Endothelial cell of umbilical vein (primary cell): ENCODE data around the gene CFI. TPM values are rescaled to one million over a fixed set of nuclear protein-coding genes. Genes with fewer than 3 reads are reported as not detected.

Experiments used
- BruUV-seq: library from RNA; stranded (reverse); fragments of 400-500 nt; replicated peaks from 2 replicates; lab custom pipeline; 2021; lab: Mats Ljungman, UMichigan
- CTCF ChIA-PET: fragments of 300-600, 350-600 bp; sonication (Branson Sonifier 250); formaldehyde crosslinking; loops from one replicate; lab custom pipeline; 2021; ENCODE audit warnings: antibody characterized with exemption, inconsistent platforms; lab: Charles Lee
- POLR2A ChIA-PET: fragments of 300-600, 350-600 bp; sonication (Branson Sonifier 250); formaldehyde crosslinking; loops from one replicate; lab custom pipeline; 2021; ENCODE audit warnings: antibody characterized with exemption, inconsistent platforms; lab: Charles Lee
- DNase-seq: peaks from one replicate; pipeline ENCODE4 v3.0.0-alpha.2; 2011; ENCODE audit warnings: low read depth, low spot score
- FAIRE-seq: peaks from 2 replicates; lab custom pipeline; 2011; peaks lifted over from hg19 to GRCh38; lab: Jason Lieb, UNC
- H2AFZ ChIP-seq: 2 replicates; pipeline ENCODE4 v1.6.0; 2012; ENCODE audit warnings: low read depth, low read length, control low read depth, inconsistent platforms
- H3K27ac ChIP-seq: 2 replicates; pipeline ENCODE4 v1.5.1; 2011; ENCODE audit warnings: low read depth, mild to moderate bottlenecking, control low read depth, low read length, moderate library complexity; ENCODE audit not compliant: insufficient read depth
- H3K27me3 ChIP-seq, 2 experiments: 2 replicates each; pipeline versions ENCODE4 v1.6.0 to v1.6.1; 2011; ENCODE audit warnings: low read length in 2 of 2, mixed read lengths in 1 of 2; ENCODE audit not compliant: control insufficient read depth in 2 of 2, insufficient read depth in 2 of 2
- H3K36me3 ChIP-seq, 2 experiments: 2 replicates in 1 of 2; 3 replicates in 1 of 2; pipeline ENCODE4 v1.5.1; 2011; ENCODE audit warnings: low read length in 2 of 2, mild to moderate bottlenecking in 1 of 2, moderate library complexity in 1 of 2; ENCODE audit not compliant: control insufficient read depth in 2 of 2, insufficient read depth in 2 of 2; ENCODE audit errors: extremely low read depth in 1 of 2
- H3K4me1 ChIP-seq: 3 replicates; pipeline ENCODE4 v1.5.1; 2011; ENCODE audit warnings: mild to moderate bottlenecking, low read length; ENCODE audit not compliant: control insufficient read depth, insufficient read depth; ENCODE audit errors: extremely low read depth
- H3K4me2 ChIP-seq: 2 replicates; pipeline ENCODE4 v1.6.1; 2011; ENCODE audit warnings: low read length, control low read depth, mixed read lengths; ENCODE audit not compliant: insufficient read depth
- H3K4me3 ChIP-seq, 3 experiments: fragments of 200-600 bp in 1 of 3; sonication (generic), shearing (Covaris generic) in 1 of 3; replicated peaks in 1 of 3; 2 replicates each; pipeline ENCODE4 v1.5.1; 2011 to 2016; ENCODE audit warnings: control low read depth in 3 of 3, low read length in 3 of 3, mild to moderate bottlenecking in 2 of 3, inconsistent platforms in 1 of 3, low read depth in 1 of 3, moderate library complexity in 1 of 3; ENCODE audit not compliant: insufficient read depth in 1 of 3
- H3K79me2 ChIP-seq: 2 replicates; pipeline ENCODE4 v1.6.0; 2012; ENCODE audit warnings: low read length, inconsistent platforms; ENCODE audit not compliant: control insufficient read depth, insufficient read depth
- H3K9ac ChIP-seq: replicated peaks from 2 replicates; pipeline ENCODE3; 2011; ENCODE audit warnings: low read length, control low read depth; ENCODE audit not compliant: insufficient read depth; ENCODE audit errors: extremely low read depth
- H3K9me1 ChIP-seq: replicated peaks from 3 replicates; pipeline ENCODE4 v1.6.0; 2011; ENCODE audit warnings: mild to moderate bottlenecking, low read length; ENCODE audit not compliant: control insufficient read depth, insufficient read depth; ENCODE audit errors: extremely low read depth
- H3K9me3 ChIP-seq: replicated peaks from 2 replicates; pipeline ENCODE4 v1.5.1; 2012; ENCODE audit warnings: low read length, inconsistent platforms; ENCODE audit not compliant: control insufficient read depth, insufficient read depth
- H4K20me1 ChIP-seq: replicated peaks from 2 replicates; pipeline ENCODE3; 2011; ENCODE audit warnings: mild to moderate bottlenecking, low read length; ENCODE audit not compliant: control insufficient read depth, insufficient read depth; ENCODE audit errors: extremely low read depth
- CTCF ChIP-seq, 2 donors: IDR thresholded peaks; 1 replicate in 1 of 2; 2 replicates in 1 of 2; pipeline ENCODE4 v1.5.1; 2011; ENCODE audit warnings: low read length in 2 of 2, mild to moderate bottlenecking in 2 of 2, moderate library complexity in 2 of 2, control low read depth in 1 of 2, inconsistent platforms in 1 of 2, low read depth in 1 of 2; ENCODE audit not compliant: insufficient read depth in 1 of 2; ENCODE audit errors: extremely low read depth in 1 of 2
- EZH2 ChIP-seq: IDR thresholded peaks from 2 replicates; pipeline ENCODE4 v1.6.1; 2012; ENCODE audit warnings: borderline replicate concordance, low read depth, mild to moderate bottlenecking, moderate library complexity, low read length, inconsistent platforms; ENCODE audit not compliant: severe bottlenecking
- FOS ChIP-seq: IDR thresholded peaks from 2 replicates; pipeline ENCODE4 v1.6.1; 2011; ENCODE audit warnings: mild to moderate bottlenecking, low read length, moderate library complexity, borderline replicate concordance; ENCODE audit not compliant: insufficient read depth
- GATA2 ChIP-seq: IDR thresholded peaks from 2 replicates; pipeline ENCODE4 v1.7.0; 2011; ENCODE audit warnings: low read depth, mild to moderate bottlenecking, moderate library complexity, mixed read lengths, low read length; ENCODE audit not compliant: insufficient read length, insufficient read depth
- JUN ChIP-seq: IDR thresholded peaks from 2 replicates; pipeline ENCODE4 v1.6.1; 2011; ENCODE audit warnings: borderline replicate concordance, low read depth; ENCODE audit not compliant: insufficient read length, insufficient read depth
- MYC ChIP-seq: IDR thresholded peaks from one replicate; pipeline ENCODE4 v1.6.1; 2011; ENCODE audit warnings: mild to moderate bottlenecking, low read depth, low read length
- POLR2A ChIP-seq: IDR thresholded peaks from 2 replicates; pipeline ENCODE4 v1.6.1; 2012; ENCODE audit warnings: low read depth, mild to moderate bottlenecking, control low read depth, low read length
- POLR2AphosphoS5 ChIP-seq: IDR thresholded peaks from 2 replicates; pipeline ENCODE4 v1.6.1; 2012; ENCODE audit warnings: low read depth, mild to moderate bottlenecking, control low read depth, low read length, moderate library complexity; ENCODE audit not compliant: insufficient read depth
- dilution Hi-C: fragments of 300-500 bp; cut with MboI; formaldehyde crosslinking; loops from one replicate; pipeline ENCODE4 v1.15.0; 2019; ENCODE audit warnings: low sequenced_read_pairs; ENCODE audit not compliant: extremely low pct_ligation_motif_present
- intact Hi-C: fragments of 100-400 bp; cut with micrococcal nuclease; formaldehyde crosslinking; loops from one replicate; pipeline ENCODE4 v1.10.0; 2022
- polyA plus RNA-seq, 4 experiments: library from polyadenylated mRNA; depleted of rRNA in 3 of 4; stranded (reverse) in 3 of 4; unstranded in 1 of 4; fragments of >200 nt; gene quantifications; 2 replicates each; pipeline versions ENCODE4 v1.2.1 to v1.2.3, GENCODE V29; 2011 to 2012; ENCODE audit warnings: missing spikeins in 1 of 4
- total RNA-seq: library from RNA; stranded (reverse); gene quantifications from 2 replicates; pipeline ENCODE4 v1.2.3, GENCODE V29; 2021
- TF ChIP-seq, protein P1 (sequence below): IDR thresholded peaks from 2 replicates; pipeline ENCODE4 v1.6.1; 2011; ENCODE audit not compliant: insufficient read depth, insufficient read length

Gene CFI
- total and polyA plus RNA-seq, 2 donors (not counting 3 experiments of a cell fraction or from before 2014, with no cell fraction given) = 10.0 to 21.4 TPM

DNA sequence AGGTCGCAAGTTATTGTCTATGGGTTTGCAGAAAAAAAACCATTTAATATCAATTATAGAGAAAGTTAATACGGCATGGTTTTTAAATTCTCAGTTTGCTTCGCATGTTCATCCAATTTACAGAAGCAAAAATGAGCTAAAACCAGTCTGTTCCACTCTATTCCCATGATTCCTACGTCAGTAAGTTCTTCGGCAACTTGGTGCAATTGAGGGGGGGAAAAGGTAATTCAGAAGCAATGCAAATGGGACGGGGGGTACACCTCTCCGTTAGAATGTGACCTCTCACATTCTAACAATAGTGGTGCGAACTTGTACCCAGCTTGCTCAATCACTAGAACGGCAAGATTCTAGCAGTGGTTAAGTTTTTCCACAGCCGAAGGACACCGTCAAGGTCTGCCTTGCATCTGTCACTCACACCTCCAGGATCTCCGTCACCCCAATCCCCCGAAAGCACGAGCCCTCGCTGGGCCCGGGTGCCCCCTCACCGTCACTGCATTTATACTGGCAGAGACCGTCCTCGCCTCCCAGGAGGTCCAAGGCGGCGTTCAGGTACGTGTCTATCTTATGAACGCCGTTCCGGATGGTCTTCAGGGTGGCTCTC, 72.6 kb downstream of the CFI start:
- Histone ChIP-seq H3K9ac (peak overlapping the region; percentile 45), H3K27ac (no peak overlapping the region), H3K27me3 (no peaks in the 10 kb centered on the region), H3K36me3 (no peaks in the 10 kb centered on the region), H4K20me1 (no peaks in the 10 kb centered on the region), H3K4me2 (peak overlapping the region; percentile 93), H3K4me1 (peaks cover 9% of the 10 kb centered on the region), H3K4me3 (peak overlapping the region; percentile 53 to 92 (median 73)), H2AFZ (peak overlapping the region; percentile 99), H3K9me3 (no peaks in the 10 kb centered on the region), H3K9me1 (no peaks in the 10 kb centered on the region), H3K79me2 (no peaks in the 10 kb centered on the region)
- ChIA-PET CTCF (interaction anchor here (0.6 to 2.1 kb wide), 6 partner anchors 26 to 302 kb away, joined by 3 to 8 read pairs (median 4); partner anchors contain the start of genes CASP6 and SEC24B), POLR2A (interaction anchor here (0.8 kb wide), 1 partner anchor 25 kb away, joined by 3 read pairs; no protein-coding TSS in a partner anchor)
- intact Hi-C loops (no loop called here), dilution Hi-C loops (no loop called here)
- TSS peak; percentile 27 for BruUV-seq
- DNase-seq (peak; percentile 43), FAIRE-seq (peak; percentile 52)
- TF ChIP-seq POLR2A = no peak
- no peak for TF ChIP-seq GATA2
- TF ChIP-seq FOS = no peak
- TF ChIP-seq, protein P1, sequence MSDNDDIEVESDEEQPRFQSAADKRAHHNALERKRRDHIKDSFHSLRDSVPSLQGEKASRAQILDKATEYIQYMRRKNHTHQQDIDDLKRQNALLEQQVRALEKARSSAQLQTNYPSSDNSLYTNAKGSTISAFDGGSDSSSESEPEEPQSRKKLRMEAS = no peak
- no peak for TF ChIP-seq POLR2AphosphoS5
- TF ChIP-seq MYC = no peak
- TF ChIP-seq EZH2 = no peak
- no peak for TF ChIP-seq JUN
- TF ChIP-seq CTCF (IDR thresholded peaks at IDR 0.05; ENCODE audit: extremely low read depth in 1 of 2, insufficient read depth in 1 of 2, low read depth in 1 of 2, low read length in 2 of 2) = no peak
